ENCODE measurements around the gene PCDH7. TPM values are rescaled to one million over a fixed set of nuclear protein-coding genes. Genes with fewer than 3 reads are reported as not detected.

Gene PCDH7
- total RNA-seq, 2 experiments from 2014 or later: not detected

- intact Hi-C loops (cut with micrococcal nuclease; ENCODE audit: unreplicated experiment): no loop called here
- H3K4me2 ChIP-seq (ENCODE audit: low read length): no peak overlapping the region
- H3K36me3 ChIP-seq (ENCODE audit: insufficient read depth, low read length): no peaks in the 10 kb centered on the region
- no peaks in the 10 kb centered on the region for H3K9me3 ChIP-seq (ENCODE audit: low read length)
- no peaks in the 10 kb centered on the region for H3K9me2 ChIP-seq (ENCODE audit: insufficient read depth, low read length)
- DNase-seq (ENCODE audit: low spot score): no peak
- no peaks in the 10 kb centered on the region for H4K20me1 ChIP-seq (ENCODE audit: insufficient read depth, low read length)
- ChIA-PET CTCF (ENCODE audit: unreplicated experiment) (no interaction called here), POLR2A (interaction anchor here (0.6 kb wide), 1 partner anchor 47 kb away, joined by 3 read pairs; no protein-coding TSS in a partner anchor)
- H3K4me1 ChIP-seq (ENCODE audit: insufficient read depth, low read length, poor library complexity, severe bottlenecking): no peaks in the 10 kb centered on the region
- no TSS peak for BruUV-seq (replicated peaks)
- no peak overlapping the region for H3K27ac ChIP-seq (ENCODE audit: low read depth, low read length, poor library complexity, severe bottlenecking)
- H3K4me3 ChIP-seq (ENCODE audit: low read depth, low read length, poor library complexity, severe bottlenecking): no peak overlapping the region
- no peak overlapping the region for H2AFZ ChIP-seq (ENCODE audit: low read length)
- no peaks in the 10 kb centered on the region for H3K79me2 ChIP-seq (ENCODE audit: insufficient read depth, low read depth, low read length)
- TF ChIP-seq EZH2phosphoT487 (IDR thresholded peaks at IDR 0.05; ENCODE audit: borderline replicate concordance, low read depth, low read length) (no peak), CTCF (conservative IDR thresholded peaks at IDR 0.05; ENCODE audit: low read length) (no peak)
These were observed 56.3 kb downstream of the PCDH7 start for GRCh38 chr4:30776451-30776850.

GRCh38 chr4:30776921-30777415 is 56.8 kb downstream of the PCDH7 start:
- POLR2A ChIA-PET: interaction anchor here (0.6 kb wide), 2 partner anchors 47 to 561 kb away, joined by 3 read pairs; no protein-coding TSS in a partner anchor
- Histone ChIP-seq H3K79me2 (ENCODE audit: insufficient read depth, low read depth, low read length) (no peaks in the 10 kb centered on the region), H3K9me2 (ENCODE audit: insufficient read depth, low read length) (no peaks in the 10 kb centered on the region), H3K27ac (ENCODE audit: low read depth, low read length, poor library complexity, severe bottlenecking) (no peak overlapping the region), H2AFZ (ENCODE audit: low read length) (no peak overlapping the region), H4K20me1 (ENCODE audit: insufficient read depth, low read length) (no peaks in the 10 kb centered on the region), H3K36me3 (ENCODE audit: insufficient read depth, low read length) (no peaks in the 10 kb centered on the region), H3K4me1 (ENCODE audit: insufficient read depth, low read length, poor library complexity, severe bottlenecking) (no peaks in the 10 kb centered on the region), H3K4me3 (ENCODE audit: low read depth, low read length, poor library complexity, severe bottlenecking) (no peak overlapping the region), H3K4me2 (ENCODE audit: low read length) (no peak overlapping the region), H3K9me3 (ENCODE audit: low read length) (no peaks in the 10 kb centered on the region)
- BruUV-seq (replicated peaks): no TSS peak
- TF ChIP-seq EZH2phosphoT487 (IDR thresholded peaks at IDR 0.05; ENCODE audit: borderline replicate concordance, low read depth, low read length): no peak
- TF ChIP-seq CTCF (conservative IDR thresholded peaks at IDR 0.05; ENCODE audit: low read length): no peak
- intact Hi-C loops (cut with micrococcal nuclease; ENCODE audit: unreplicated experiment): no loop called here
- CTCF ChIA-PET (ENCODE audit: unreplicated experiment): no interaction called here
- DNase-seq (ENCODE audit: low spot score): no peak

Measured in OCI-LY7 (cell line).